ENCODE results near the gene SLC22A23. TPM values are rescaled to one million over a fixed set of nuclear protein-coding genes. Genes with fewer than 3 reads are reported as not detected.
A peak's percentile ranks its signal among the peaks of the same experiment; 100 is the strongest.

Gene SLC22A23
- total RNA-seq, 6 donors from 2014 or later = 18.2 to 73.1 (median 28.3) TPM

DNA sequence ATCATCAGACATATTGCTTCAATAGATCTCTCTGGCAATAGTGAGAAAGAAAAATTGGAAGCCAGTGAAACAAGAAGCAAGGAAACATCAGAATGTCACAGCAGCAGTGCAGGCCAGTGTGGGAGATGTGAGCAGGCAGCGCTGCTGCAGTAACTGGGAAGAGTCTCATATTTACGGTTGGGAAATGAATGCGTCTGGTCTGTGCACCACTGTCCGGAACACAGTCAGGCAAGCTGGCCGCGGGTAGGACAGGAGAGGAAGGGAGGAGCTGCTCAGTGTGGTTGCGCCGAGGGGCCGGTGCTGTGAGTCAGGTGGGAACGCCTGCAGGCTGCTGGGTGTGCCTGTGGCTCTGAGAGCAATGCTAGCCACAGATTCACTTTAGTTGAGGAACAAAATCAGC, 204.5 kb downstream of the SLC22A23 start:
- no peak overlapping the region for H3K27ac ChIP-seq
- ATAC-seq (ENCODE audit: low FRiP score in 2 of 2) = no peak
- no peaks in the 10 kb centered on the region for H3K36me3 ChIP-seq
- 76 to 82% methylated on average over 10 of the region's 10 CpGs for WGBS, 2 donors
- no peak for TF ChIP-seq POLR2A (IDR thresholded peaks at IDR 0.05)
- TF ChIP-seq, protein P1, sequence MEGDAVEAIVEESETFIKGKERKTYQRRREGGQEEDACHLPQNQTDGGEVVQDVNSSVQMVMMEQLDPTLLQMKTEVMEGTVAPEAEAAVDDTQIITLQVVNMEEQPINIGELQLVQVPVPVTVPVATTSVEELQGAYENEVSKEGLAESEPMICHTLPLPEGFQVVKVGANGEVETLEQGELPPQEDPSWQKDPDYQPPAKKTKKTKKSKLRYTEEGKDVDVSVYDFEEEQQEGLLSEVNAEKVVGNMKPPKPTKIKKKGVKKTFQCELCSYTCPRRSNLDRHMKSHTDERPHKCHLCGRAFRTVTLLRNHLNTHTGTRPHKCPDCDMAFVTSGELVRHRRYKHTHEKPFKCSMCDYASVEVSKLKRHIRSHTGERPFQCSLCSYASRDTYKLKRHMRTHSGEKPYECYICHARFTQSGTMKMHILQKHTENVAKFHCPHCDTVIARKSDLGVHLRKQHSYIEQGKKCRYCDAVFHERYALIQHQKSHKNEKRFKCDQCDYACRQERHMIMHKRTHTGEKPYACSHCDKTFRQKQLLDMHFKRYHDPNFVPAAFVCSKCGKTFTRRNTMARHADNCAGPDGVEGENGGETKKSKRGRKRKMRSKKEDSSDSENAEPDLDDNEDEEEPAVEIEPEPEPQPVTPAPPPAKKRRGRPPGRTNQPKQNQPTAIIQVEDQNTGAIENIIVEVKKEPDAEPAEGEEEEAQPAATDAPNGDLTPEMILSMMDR (IDR thresholded peaks at IDR 0.05) = no peak
- no peak for TF ChIP-seq POLR2AphosphoS5 (IDR thresholded peaks at IDR 0.05)
- TF ChIP-seq EP300 (IDR thresholded peaks at IDR 0.05) = no peak
- DNase-seq = no peak
- no peak overlapping the region for H3K4me3 ChIP-seq
- no peaks in the 10 kb centered on the region for H3K9me3 ChIP-seq
- peaks cover 5 to 11% (median 7%) of the 10 kb centered on the region in 4 donors for H3K4me1 ChIP-seq
- H3K27me3 ChIP-seq = no peaks in the 10 kb centered on the region

DNA sequence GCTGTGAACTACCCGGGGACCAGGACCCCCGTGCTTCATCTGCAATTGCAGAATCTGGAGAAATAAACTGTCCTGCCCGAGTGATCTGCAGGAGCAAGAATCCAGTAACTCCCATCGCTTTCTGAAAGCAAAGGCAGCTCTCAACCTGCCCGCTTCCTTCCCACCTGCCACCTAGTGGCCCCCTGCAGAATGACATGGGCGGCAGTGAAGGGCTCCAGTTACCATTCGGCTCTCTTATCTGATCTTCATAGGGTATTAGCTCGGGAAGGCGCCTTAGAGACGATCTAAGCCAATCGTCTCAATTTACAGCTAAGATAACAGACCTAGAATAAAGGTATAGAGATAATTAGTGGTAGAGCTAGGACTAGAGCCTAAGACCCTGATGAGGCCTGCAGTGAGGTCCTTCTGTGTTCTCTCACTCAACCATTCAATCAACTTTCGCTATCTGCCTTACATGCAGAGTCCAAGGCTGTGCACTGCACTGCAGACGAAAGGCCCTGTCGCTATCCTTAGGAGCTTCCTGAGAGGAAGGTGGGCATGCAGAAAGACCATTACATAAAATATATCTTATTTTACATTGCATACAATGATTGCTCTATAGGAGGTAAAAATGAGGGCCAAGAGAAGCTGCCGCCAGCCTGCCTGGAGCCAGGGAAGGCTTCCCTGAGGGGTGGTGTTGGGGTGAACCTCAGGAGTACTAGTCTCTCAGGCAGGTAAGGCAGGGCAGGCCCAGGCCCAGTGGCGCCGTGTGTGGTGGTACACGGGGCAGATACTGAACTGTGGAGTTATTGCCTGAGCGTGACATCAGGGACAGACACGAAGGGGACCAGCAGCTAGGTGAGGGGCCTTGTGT, 205.2 kb downstream of the SLC22A23 start:
- no peaks in the 10 kb centered on the region for H3K9me3 ChIP-seq
- DNase-seq (peak in 1 of 2 donors; percentile 77), ATAC-seq (ENCODE audit: low FRiP score in 2 of 2) (peak; percentile 79 to 90)
- no peak overlapping the region for H3K27ac ChIP-seq
- H3K4me3 ChIP-seq = peak overlapping the region in 1 of 4 donors; percentile 24
- TF ChIP-seq EP300 (IDR thresholded peaks at IDR 0.05) = no peak
- no peak for TF ChIP-seq POLR2AphosphoS5 (IDR thresholded peaks at IDR 0.05)
- TF ChIP-seq, protein P1 (IDR thresholded peaks at IDR 0.05) = peak; percentile 86 to 99 (median 93)
- no peak for TF ChIP-seq POLR2A (IDR thresholded peaks at IDR 0.05)
- H3K36me3 ChIP-seq = no peaks in the 10 kb centered on the region
- H3K27me3 ChIP-seq = no peaks in the 10 kb centered on the region
- WGBS, 2 donors = 37 to 45% methylated on average over 16 to 20 of the region's 20 CpGs
- H3K4me1 ChIP-seq = peaks cover 5 to 11% (median 8%) of the 10 kb centered on the region in 4 donors

DNA sequence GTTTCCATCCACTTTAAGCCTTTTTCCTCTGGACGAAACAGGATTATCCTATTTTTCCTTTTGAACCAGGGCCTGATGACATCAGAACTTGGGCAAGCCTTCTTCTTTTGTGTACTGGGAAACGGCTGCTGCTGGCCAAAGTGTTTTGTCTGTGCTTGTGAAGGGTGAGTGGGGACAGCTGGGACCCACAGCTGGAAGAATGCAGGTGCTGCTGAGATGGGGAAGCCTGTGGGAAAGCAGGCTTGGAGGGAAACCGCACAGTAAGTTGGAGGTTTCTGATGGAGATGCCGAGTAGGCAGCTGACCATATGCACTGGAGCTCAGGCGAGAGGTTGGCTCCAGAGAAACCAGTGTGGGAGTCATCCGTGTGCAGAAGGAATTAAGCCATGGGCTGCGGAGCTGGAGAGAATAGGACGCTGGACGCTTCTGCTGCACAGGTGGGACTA, 206.6 kb downstream of the SLC22A23 start:
- Histone ChIP-seq H3K4me3 (no peak overlapping the region), H3K27me3 (no peaks in the 10 kb centered on the region), H3K27ac (no peak overlapping the region), H3K4me1 (peaks cover 5 to 11% (median 8%) of the 10 kb centered on the region in 4 donors), H3K36me3 (no peaks in the 10 kb centered on the region), H3K9me3 (no peaks in the 10 kb centered on the region)
- ATAC-seq (ENCODE audit: low FRiP score in 2 of 2) (peak in 1 of 2 donors; percentile 41), DNase-seq (no peak)
- 77 to 87% methylated on average over 9 of the region's 9 CpGs for WGBS, 2 donors
- TF ChIP-seq POLR2AphosphoS5 (IDR thresholded peaks at IDR 0.05) (no peak), EP300 (IDR thresholded peaks at IDR 0.05) (no peak), POLR2A (IDR thresholded peaks at IDR 0.05) (no peak)

DNA sequence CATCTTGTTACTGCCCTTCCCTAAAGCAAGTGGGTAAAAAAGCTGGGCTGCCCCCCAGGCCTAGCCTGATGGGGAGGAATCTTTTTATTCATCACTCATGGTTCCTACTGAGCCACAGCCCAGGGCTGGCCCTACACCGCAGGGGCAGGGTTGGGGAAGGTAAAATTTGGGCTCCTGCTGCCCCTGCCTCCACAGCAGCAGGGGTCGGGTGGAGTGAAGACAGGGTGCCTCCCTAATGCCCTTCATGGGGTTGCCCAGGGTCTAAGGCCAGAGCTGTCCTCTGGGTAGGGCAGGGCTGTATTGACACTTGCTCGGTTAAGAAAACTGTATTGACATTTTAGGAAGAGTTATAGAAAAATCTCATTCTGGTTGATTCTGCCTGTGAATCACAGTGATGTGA, 207.0 kb downstream of the SLC22A23 start:
- no peak for TF ChIP-seq POLR2AphosphoS5 (IDR thresholded peaks at IDR 0.05)
- TF ChIP-seq POLR2A (IDR thresholded peaks at IDR 0.05) = no peak
- TF ChIP-seq, protein P1 (IDR thresholded peaks at IDR 0.05) = no peak
- no peak for TF ChIP-seq EP300 (IDR thresholded peaks at IDR 0.05)
- ATAC-seq (ENCODE audit: low FRiP score in 2 of 2) (no peak), DNase-seq (no peak)
- no peak overlapping the region for H3K4me3 ChIP-seq
- 92 to 97% methylated on average over 3 of the region's 3 CpGs for WGBS, 2 donors
- H3K27me3 ChIP-seq = no peaks in the 10 kb centered on the region
- H3K9me3 ChIP-seq = no peaks in the 10 kb centered on the region
- H3K4me1 ChIP-seq = peaks cover 5 to 11% (median 8%) of the 10 kb centered on the region in 4 donors
- no peaks in the 10 kb centered on the region for H3K36me3 ChIP-seq
- H3K27ac ChIP-seq = no peak overlapping the region

DNA sequence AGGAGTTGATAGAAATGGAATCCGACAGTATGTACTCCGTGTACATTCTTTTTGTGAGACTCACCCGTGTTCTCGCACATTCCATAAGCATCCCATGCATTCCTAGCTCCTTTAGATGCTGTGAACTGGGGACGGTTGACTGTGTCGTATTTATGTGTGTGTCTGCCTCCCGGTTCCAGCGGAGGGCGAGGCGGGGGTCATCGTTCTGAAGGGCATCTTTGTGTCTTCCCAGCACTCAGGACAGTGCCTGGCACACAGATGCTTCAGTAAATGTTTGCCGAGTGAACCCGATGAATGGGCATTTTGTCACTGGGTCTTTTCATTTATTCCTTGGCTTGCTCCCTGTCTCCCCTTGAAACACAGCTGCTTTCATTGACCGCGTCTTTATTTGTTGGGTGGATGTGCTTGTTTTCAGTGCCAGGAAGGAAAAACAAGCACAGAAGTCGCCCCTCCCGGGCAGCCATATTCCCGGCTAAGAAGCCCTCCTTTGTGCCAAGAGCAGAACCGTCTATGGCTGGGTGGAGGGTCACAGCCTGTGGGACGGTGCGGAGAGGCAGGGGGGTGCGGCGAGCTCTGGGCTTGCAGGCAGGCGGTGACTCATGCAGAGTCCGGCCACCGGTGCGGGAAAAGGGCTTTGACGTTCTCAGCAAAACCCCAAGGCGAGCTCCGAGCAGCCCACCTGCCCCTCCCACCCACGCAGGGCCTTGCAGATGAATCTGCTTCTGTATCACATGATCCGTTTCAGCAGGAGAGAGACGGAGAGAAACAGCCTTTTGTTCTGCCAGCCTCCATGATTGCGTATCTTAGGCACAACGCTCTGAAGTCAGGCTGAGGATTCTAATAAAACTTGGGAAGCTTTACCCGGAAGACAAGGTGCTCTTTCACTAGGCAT, 209.3 kb downstream of the SLC22A23 start:
- ATAC-seq (ENCODE audit: low FRiP score in 2 of 2) (peak; percentile 39 to 75), DNase-seq (peak in 1 of 2 donors; percentile 71)
- no peak overlapping the region for H3K27ac ChIP-seq

More for the DNA sequence above, 209.3 kb downstream of the SLC22A23 start:
- TF ChIP-seq POLR2AphosphoS5 (IDR thresholded peaks at IDR 0.05) (no peak), EP300 (IDR thresholded peaks at IDR 0.05) (no peak), POLR2A (IDR thresholded peaks at IDR 0.05) (no peak)
- TF ChIP-seq, protein P1 (IDR thresholded peaks at IDR 0.05) = no peak
- Histone ChIP-seq H3K4me1 (peaks cover 5 to 11% (median 8%) of the 10 kb centered on the region in 4 donors), H3K4me3 (peak overlapping the region in 3 of 4 donors; percentile 7 to 30 (median 26)), H3K9me3 (no peaks in the 10 kb centered on the region), H3K27me3 (no peaks in the 10 kb centered on the region), H3K36me3 (no peaks in the 10 kb centered on the region)
- WGBS, 2 donors = 52 to 53% methylated on average over 30 to 34 of the region's 36 CpGs
